ENCODE measurements around the gene FAM181A. TPM values are rescaled to one million over a fixed set of nuclear protein-coding genes. Genes with fewer than 3 reads are reported as not detected.

Gene FAM181A
- total and polyA plus RNA-seq, 10 of the 15 experiments (the other 5 are each of a cell fraction or from before 2014, with no cell fraction given): not detected

GRCh38 chr14:93930989-93931307 lies 3.8 kb downstream of the FAM181A start:
- ChIA-PET CTCF (interaction anchor here (0.7 to 1.5 kb wide), 4 partner anchors 9 to 276 kb away, joined by 3 to 5 read pairs (median 4); no protein-coding TSS in a partner anchor), POLR2A (no interaction called here), RAD21 (ENCODE audit: unreplicated experiment) (interaction anchor here (1.4 to 2.1 kb wide), 2 partner anchors 9 to 69 kb away, joined by 3 to 6 read pairs; no protein-coding TSS in a partner anchor), SMC1A (ENCODE audit: uncharacterized antibody, unreplicated experiment) (interaction anchor here (1.0 kb wide), 1 partner anchor 81 kb away, joined by 3 read pairs; no protein-coding TSS in a partner anchor)
- H3K4me2 ChIP-seq (ENCODE audit: control insufficient read depth, insufficient read depth): no peak overlapping the region
- no peaks in the 10 kb centered on the region for H3K27me3 ChIP-seq (replicated peaks in 1 of 2; ENCODE audit: control insufficient read depth in 2 of 2, insufficient read depth in 2 of 2, low read length in 1 of 2)
- no peak overlapping the region for H3K27ac ChIP-seq (ENCODE audit: control insufficient read depth, insufficient read depth)
- no peak overlapping the region for H3K9ac ChIP-seq (ENCODE audit: control insufficient read depth, insufficient read depth, low read length)
- H3K4me3 ChIP-seq: no peak overlapping the region
- no peaks in the 10 kb centered on the region for H4K20me1 ChIP-seq (ENCODE audit: control insufficient read depth, insufficient read depth)
- DNase-seq (ENCODE audit: low read depth, low spot score) (no peak), ATAC-seq (no peak), FAIRE-seq (no peak)
- H3K4me1 ChIP-seq (ENCODE audit: control insufficient read depth, insufficient read depth, low read length): no peaks in the 10 kb centered on the region
- H3K9me3 ChIP-seq (replicated peaks; ENCODE audit: control insufficient read depth, insufficient read depth, low read length): no peaks in the 10 kb centered on the region
- TF ChIP-seq RELB (IDR thresholded peaks at IDR 0.05; ENCODE audit: low read depth) (no peak), CREM (IDR thresholded peaks at IDR 0.05; ENCODE audit: low read depth) (no peak), HSF1 (IDR thresholded peaks at IDR 0.05; ENCODE audit: low read depth, low read length) (no peak)
- in situ Hi-C loops (cut with MboI): loop anchor here (5.0 kb wide), 1 partner anchor 206 kb away; no protein-coding TSS in a partner anchor
- intact Hi-C loops (cut with micrococcal nuclease; ENCODE audit: unreplicated experiment): no loop called here
- H3K36me3 ChIP-seq (ENCODE audit: control insufficient read depth in 2 of 2, insufficient read depth in 2 of 2, low read length in 1 of 2): peaks cover 0 to 3% of the 10 kb centered on the region in 2 experiments; a peak in 3 of 4 replicates
- BruUV-seq (replicated peaks): no TSS peak
- 36% methylated on average over 4 of the region's 4 CpGs for WGBS (ENCODE audit: insufficient coverage, insufficient replicate concordance, low lambda C conversion rate, missing lambda C conversion rate)
- no peaks in the 10 kb centered on the region for H3K79me2 ChIP-seq (ENCODE audit: control insufficient read depth, insufficient read depth, low read length)
- no peak overlapping the region for H2AFZ ChIP-seq (ENCODE audit: control insufficient read depth, low read depth, low read length)

- Histone ChIP-seq H3K4me2 (ENCODE audit: control insufficient read depth, insufficient read depth) (no peak overlapping the region), H3K4me1 (ENCODE audit: control insufficient read depth, insufficient read depth, low read length) (no peaks in the 10 kb centered on the region), H3K79me2 (ENCODE audit: control insufficient read depth, insufficient read depth, low read length) (no peaks in the 10 kb centered on the region), H3K27me3 (replicated peaks in 1 of 2; ENCODE audit: control insufficient read depth in 2 of 2, insufficient read depth in 2 of 2, low read length in 1 of 2) (no peaks in the 10 kb centered on the region), H3K36me3 (ENCODE audit: control insufficient read depth in 2 of 2, insufficient read depth in 2 of 2, low read length in 1 of 2) (peaks cover 0 to 3% of the 10 kb centered on the region in 2 experiments; a peak in 3 of 4 replicates), H4K20me1 (ENCODE audit: control insufficient read depth, insufficient read depth) (no peaks in the 10 kb centered on the region), H3K4me3 (no peak overlapping the region), H3K9me3 (replicated peaks; ENCODE audit: control insufficient read depth, insufficient read depth, low read length) (no peaks in the 10 kb centered on the region), H2AFZ (ENCODE audit: control insufficient read depth, low read depth, low read length) (no peak overlapping the region), H3K9ac (ENCODE audit: control insufficient read depth, insufficient read depth, low read length) (no peak overlapping the region), H3K27ac (ENCODE audit: control insufficient read depth, insufficient read depth) (no peak overlapping the region)
- 10% methylated on average over 4 of the region's 4 CpGs for WGBS (ENCODE audit: insufficient coverage, insufficient replicate concordance, low lambda C conversion rate, missing lambda C conversion rate)
- BruUV-seq (replicated peaks): no TSS peak
- ChIA-PET POLR2A (no interaction called here), CTCF (interaction anchor here (12.1 kb wide), 1 partner anchor 65 kb away, joined by 541 read pairs; the partner anchor contains the start of gene CCDC197), RAD21 (ENCODE audit: unreplicated experiment) (no interaction called here), SMC1A (ENCODE audit: uncharacterized antibody, unreplicated experiment) (no interaction called here)
- ATAC-seq (peak; percentile 17), FAIRE-seq (no peak), DNase-seq (ENCODE audit: low read depth, low spot score) (no peak)
- in situ Hi-C loops (cut with MboI) (loop anchor here (5.0 kb wide), 1 partner anchor 205 kb away; no protein-coding TSS in a partner anchor), intact Hi-C loops (cut with micrococcal nuclease; ENCODE audit: unreplicated experiment) (no loop called here)
- TF ChIP-seq MEF2B (IDR thresholded peaks at IDR 0.05; ENCODE audit: partially characterized antibody, poor library complexity, severe bottlenecking) (peak; percentile 33), NR2F1 (conservative IDR thresholded peaks at IDR 0.05) (peak; percentile 77), CHD1 (IDR thresholded peaks at IDR 0.05; ENCODE audit: low read depth, low read length) (no peak)
Observed at GRCh38 chr14:93932642-93933041, 5.5 kb downstream of the FAM181A start.
